NB4 (cell line): ENCODE data around the gene UCHL3.

Experiments
- CTCF ChIP-seq: IDR thresholded peaks from one replicate; pipeline ENCODE4 v1.5.1; 2012; ENCODE audit warnings: low read depth, low read length
- MAX ChIP-seq: IDR thresholded peaks from 2 replicates; pipeline ENCODE4 v1.6.1; 2011; ENCODE audit warnings: low read depth, low read length
- MYC ChIP-seq: IDR thresholded peaks from 2 replicates; pipeline ENCODE4 v1.6.1; 2011; ENCODE audit warnings: low read depth, low read length

DNA sequence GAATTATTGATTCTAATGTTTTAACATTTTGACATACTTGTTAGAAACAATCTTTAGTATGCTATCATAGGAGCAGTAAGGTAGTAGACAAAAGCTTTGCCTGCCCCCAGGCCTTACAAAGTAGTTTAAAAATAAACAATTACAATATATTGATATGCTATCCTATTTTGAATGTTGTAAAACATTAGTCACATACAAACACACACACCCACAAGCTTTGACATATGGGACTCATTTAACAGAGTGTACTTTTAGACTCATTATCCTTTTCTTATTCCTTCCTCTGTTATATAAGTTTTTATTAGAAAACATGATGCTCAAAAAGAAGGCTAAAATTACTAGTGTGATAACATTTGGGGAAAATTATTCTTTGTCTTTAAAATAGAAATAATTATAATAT, 33.5 kb downstream of the UCHL3 start:
- TF ChIP-seq MYC (no peak), CTCF (no peak), MAX (no peak)
